ENCODE measurements around the gene ZNF217.
"Not testable (repeated sequence)": the region's sequence is repeated elsewhere in the genome, so short reads cannot be mapped to it uniquely, and the experiment has no call there.

ZNF217 gene

GRCh38 chr20:53609491-53610445 lies 16.1 kb upstream of the ZNF217 start:
- peaks cover 31% of the 10 kb centered on the region for H3K4me1 ChIP-seq (ENCODE audit: insufficient read depth, low read length)

GRCh38 chr20:53608456-53609452 lies 15.1 kb upstream of the ZNF217 start:
- Histone ChIP-seq H3K36me3 (ENCODE audit: insufficient read depth, low read length) (no peaks in the 10 kb centered on the region), H3K9ac (ENCODE audit: low read depth, low read length) (peak overlapping the region; percentile 25), H3K9me3 (ENCODE audit: control insufficient read depth, insufficient read depth, low read length) (no peaks in the 10 kb centered on the region)

More at GRCh38 chr20:53609491-53610445, 16.1 kb upstream of the ZNF217 start:
- no peaks in the 10 kb centered on the region for H3K9me3 ChIP-seq (ENCODE audit: control insufficient read depth, insufficient read depth, low read length)
- no peaks in the 10 kb centered on the region for H3K36me3 ChIP-seq (ENCODE audit: insufficient read depth, low read length)
- peak overlapping the region; percentile 39; the same call in 1 of the 2 replicates for H3K9ac ChIP-seq (ENCODE audit: low read depth, low read length)

GRCh38 chr20:53608071-53608455 lies 14.4 kb upstream of the ZNF217 start:
- Histone ChIP-seq H3K4me1 (ENCODE audit: insufficient read depth, low read length) (peaks cover 20% of the 10 kb centered on the region), H3K9me3 (ENCODE audit: control insufficient read depth, insufficient read depth, low read length) (no peaks in the 10 kb centered on the region), H3K9ac (ENCODE audit: low read depth, low read length) (no peak overlapping the region), H3K36me3 (ENCODE audit: insufficient read depth, low read length) (no peaks in the 10 kb centered on the region)

More at GRCh38 chr20:53608456-53609452, 15.1 kb upstream of the ZNF217 start:
- H3K4me1 ChIP-seq (ENCODE audit: insufficient read depth, low read length): peaks cover 27% of the 10 kb centered on the region

- Histone ChIP-seq H3K9me3 (ENCODE audit: control insufficient read depth, insufficient read depth, low read length) (no peaks in the 10 kb centered on the region), H3K9ac (ENCODE audit: low read depth, low read length) (no peak overlapping the region), H3K4me1 (ENCODE audit: insufficient read depth, low read length) (peaks cover 20% of the 10 kb centered on the region), H3K36me3 (ENCODE audit: insufficient read depth, low read length) (no peaks in the 10 kb centered on the region)
These were observed 12.8 kb upstream of the ZNF217 start for GRCh38 chr20:53606364-53606985.

GRCh38 chr20:53605401-53605800 lies 11.8 kb upstream of the ZNF217 start:
- not testable (repeated sequence) for H3K36me3 ChIP-seq (ENCODE audit: insufficient read depth, low read length); H3K9ac ChIP-seq (ENCODE audit: low read depth, low read length); H3K9me3 ChIP-seq (ENCODE audit: control insufficient read depth, insufficient read depth, low read length)
- H3K4me1 ChIP-seq (ENCODE audit: insufficient read depth, low read length): peaks cover 18% of the 10 kb centered on the region

GRCh38 chr20:53604846-53605245 lies 11.2 kb upstream of the ZNF217 start:
- not testable (repeated sequence) for H3K9ac ChIP-seq (ENCODE audit: low read depth, low read length); H3K9me3 ChIP-seq (ENCODE audit: control insufficient read depth, insufficient read depth, low read length); H3K36me3 ChIP-seq (ENCODE audit: insufficient read depth, low read length)

GRCh38 chr20:53602661-53603060 lies 9.0 kb upstream of the ZNF217 start:
- Histone ChIP-seq H3K36me3 (ENCODE audit: insufficient read depth, low read length) (no peaks in the 10 kb centered on the region), H3K9ac (ENCODE audit: low read depth, low read length) (no peak overlapping the region), H3K4me1 (ENCODE audit: insufficient read depth, low read length) (peaks cover 23% of the 10 kb centered on the region), H3K9me3 (ENCODE audit: control insufficient read depth, insufficient read depth, low read length) (no peaks in the 10 kb centered on the region)

More at GRCh38 chr20:53604846-53605245, 11.2 kb upstream of the ZNF217 start:
- peaks cover 15% of the 10 kb centered on the region for H3K4me1 ChIP-seq (ENCODE audit: insufficient read depth, low read length)

- Histone ChIP-seq H3K9ac (ENCODE audit: low read depth, low read length) (no peak overlapping the region), H3K4me1 (ENCODE audit: insufficient read depth, low read length) (peaks cover 29% of the 10 kb centered on the region), H3K9me3 (ENCODE audit: control insufficient read depth, insufficient read depth, low read length) (no peaks in the 10 kb centered on the region), H3K36me3 (ENCODE audit: insufficient read depth, low read length) (no peaks in the 10 kb centered on the region)
These were observed 6.4 kb upstream of the ZNF217 start for GRCh38 chr20:53599910-53600632.

- no peaks in the 10 kb centered on the region for H3K9me3 ChIP-seq (ENCODE audit: control insufficient read depth, insufficient read depth, low read length)
- no peak overlapping the region for H3K9ac ChIP-seq (ENCODE audit: low read depth, low read length)
- H3K4me1 ChIP-seq (ENCODE audit: insufficient read depth, low read length): peaks cover 29% of the 10 kb centered on the region
- H3K36me3 ChIP-seq (ENCODE audit: insufficient read depth, low read length): no peaks in the 10 kb centered on the region
These were observed 5.7 kb upstream of the ZNF217 start for GRCh38 chr20:53599378-53599777.

GRCh38 chr20:53599044-53599362 lies 5.4 kb upstream of the ZNF217 start:
- peaks cover 29% of the 10 kb centered on the region for H3K4me1 ChIP-seq (ENCODE audit: insufficient read depth, low read length)
- no peaks in the 10 kb centered on the region for H3K36me3 ChIP-seq (ENCODE audit: insufficient read depth, low read length)
- H3K9me3 ChIP-seq (ENCODE audit: control insufficient read depth, insufficient read depth, low read length): no peaks in the 10 kb centered on the region
- H3K9ac ChIP-seq (ENCODE audit: low read depth, low read length): no peak overlapping the region

GRCh38 chr20:53598140-53599043 lies 4.8 kb upstream of the ZNF217 start:
- H3K9me3 ChIP-seq (ENCODE audit: control insufficient read depth, insufficient read depth, low read length): no peaks in the 10 kb centered on the region
- peaks cover 29% of the 10 kb centered on the region for H3K4me1 ChIP-seq (ENCODE audit: insufficient read depth, low read length)
- no peak overlapping the region for H3K9ac ChIP-seq (ENCODE audit: low read depth, low read length)
- H3K36me3 ChIP-seq (ENCODE audit: insufficient read depth, low read length): no peaks in the 10 kb centered on the region

GRCh38 chr20:53597521-53598120 lies 4.0 kb upstream of the ZNF217 start:
- Histone ChIP-seq H3K9ac (ENCODE audit: low read depth, low read length) (no peak overlapping the region), H3K36me3 (ENCODE audit: insufficient read depth, low read length) (no peaks in the 10 kb centered on the region), H3K9me3 (ENCODE audit: control insufficient read depth, insufficient read depth, low read length) (no peaks in the 10 kb centered on the region), H3K4me1 (ENCODE audit: insufficient read depth, low read length) (peaks cover 29% of the 10 kb centered on the region)
